SK-N-MC (cell line): ENCODE data around the gene SART3.

ENCODE experiments used
- EZH2 ChIP-seq: fragments of 200-600 bp; sonication (generic); IDR thresholded peaks from one replicate; pipeline ENCODE4 v1.6.1; 2017; ENCODE audit warnings: antibody characterized with exemption
- POLR2AphosphoS5 ChIP-seq: IDR thresholded peaks from 2 replicates; pipeline ENCODE4 v1.6.1; 2012; ENCODE audit warnings: mild to moderate bottlenecking, low read depth, low read length, borderline replicate concordance

DNA sequence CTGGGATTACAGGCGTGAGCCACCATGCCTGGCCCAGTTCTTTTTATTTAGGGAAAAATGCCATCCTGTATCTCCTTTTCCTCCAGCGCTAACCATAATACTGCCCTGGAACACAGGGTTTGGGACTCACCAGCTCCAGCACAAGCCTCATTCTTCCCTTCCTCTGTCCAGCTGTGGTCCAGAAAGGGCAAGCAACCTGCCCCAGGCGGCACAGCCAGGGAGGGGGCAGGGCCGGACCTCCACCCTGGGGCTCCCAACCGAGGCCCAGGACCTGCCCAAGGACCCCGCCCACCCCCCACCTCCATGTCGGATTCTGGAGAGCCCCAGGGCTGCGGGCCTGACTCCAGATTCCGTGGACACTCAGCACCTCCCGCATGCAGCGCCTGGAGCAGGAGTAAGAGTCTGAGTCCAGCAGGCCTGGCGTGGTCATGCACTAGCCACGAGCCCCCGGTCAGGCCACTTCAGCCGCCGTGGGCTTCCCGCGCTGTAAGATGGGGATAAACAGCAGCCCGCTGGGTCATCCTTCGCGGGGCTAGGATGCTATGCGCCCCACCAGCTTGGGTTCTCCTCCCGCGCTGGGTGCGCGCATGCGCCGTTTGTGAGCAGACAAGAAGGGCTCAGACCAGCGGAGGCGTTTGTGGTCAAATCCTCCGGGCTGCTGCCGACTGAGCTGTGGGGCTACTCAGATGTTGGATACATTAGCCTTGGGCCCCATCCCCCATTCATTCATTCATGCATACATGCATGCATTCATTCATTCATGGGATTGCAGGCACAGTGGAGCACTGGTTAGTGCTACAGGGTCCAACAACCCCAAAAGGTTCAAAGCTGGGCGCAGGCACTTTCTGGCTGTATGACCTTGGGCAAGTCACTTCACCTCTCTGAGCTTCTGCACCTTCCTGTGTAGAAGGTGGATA lies 20.6 kb upstream of the SART3 start:
- TF ChIP-seq POLR2AphosphoS5, result no peak
- no peak for TF ChIP-seq EZH2
